Esophagus mucosa (tissue), 1 donor: ENCODE measurements around the gene DCAF17. TPM values are rescaled to one million over a fixed set of nuclear protein-coding genes. Genes with fewer than 3 reads are reported as not detected.
A peak's percentile ranks its signal among the peaks of the same experiment; 100 is the strongest.
"Not testable (repeated sequence)": the region's sequence is repeated elsewhere in the genome, so short reads cannot be mapped to it uniquely, and the experiment has no call there.

ENCODE experiments used
- ATAC-seq: fragments of 200-7000 bp; cut with Tn5 transposase; one replicate; pipeline ENCODE4 v1.9.1; 2020
- total RNA-seq: library from RNA; stranded (reverse); gene quantifications from one replicate; pipeline ENCODE4 v1.2.4, GENCODE V29; 2023
- donor health status: DM: yes; HTN: yes; CAD: no.

DCAF17 gene
- total RNA-seq, 1 donor from 2014 or later: 9.4 TPM

GRCh38 chr2:171515672-171516298, 81.8 kb downstream of the DCAF17 start:
- peak; percentile 39 for ATAC-seq

- ATAC-seq: no peak
These were observed 82.8 kb downstream of the DCAF17 start for GRCh38 chr2:171516793-171517192.

DNA sequence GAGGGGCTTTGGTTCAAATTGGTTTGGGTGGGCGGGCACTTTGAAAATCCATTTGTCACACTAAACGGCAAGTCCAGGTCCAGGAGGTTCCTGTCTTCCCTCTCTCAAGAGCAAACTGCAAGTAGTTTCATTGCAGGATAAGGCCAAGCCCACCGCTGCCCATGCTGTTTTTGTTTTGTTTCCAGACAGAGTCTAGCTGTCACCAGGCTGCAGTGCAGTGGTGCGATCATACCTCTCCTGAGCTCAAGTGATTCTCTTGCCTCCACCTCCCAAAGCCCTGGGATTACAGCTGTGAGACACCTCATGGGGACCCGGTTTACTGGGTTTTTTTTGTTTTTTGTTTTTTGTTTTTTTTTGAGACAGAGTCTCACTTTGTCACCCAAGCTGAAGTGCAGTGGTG, 86.4 kb downstream of the DCAF17 start:
- no peak for ATAC-seq

DNA sequence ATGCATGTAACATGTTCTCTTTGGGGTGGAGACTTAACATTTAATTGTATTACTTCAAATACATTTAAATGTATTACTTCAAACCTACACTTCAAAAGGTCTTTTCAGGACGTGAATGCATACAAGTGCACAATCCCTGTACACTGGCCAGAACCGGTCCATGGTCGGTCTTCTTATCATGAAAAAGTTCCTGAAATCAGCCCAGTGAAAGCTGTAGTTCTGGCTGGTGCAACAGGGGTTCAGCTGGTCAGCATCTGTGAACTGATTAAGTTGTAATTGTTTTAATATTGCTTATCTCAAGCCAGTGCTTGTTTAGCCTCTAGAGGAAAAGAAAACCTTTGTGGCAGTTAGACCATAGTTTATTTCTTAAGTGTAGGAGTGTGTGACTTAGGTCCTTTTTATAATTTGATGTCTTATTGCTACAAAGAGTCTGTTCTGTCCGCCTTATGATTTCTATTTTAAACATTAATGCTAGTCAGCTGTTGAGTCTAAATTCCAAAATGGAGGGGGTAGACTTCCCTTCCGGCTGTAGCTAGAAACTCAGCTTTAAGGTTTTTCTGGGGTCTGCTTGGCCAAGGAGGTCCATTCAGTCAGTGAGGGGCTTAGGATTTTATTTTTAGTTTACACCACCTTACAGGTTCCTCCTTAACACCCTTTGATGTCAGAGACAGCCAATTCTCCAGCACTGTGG, 87.5 kb downstream of the DCAF17 start:
- no peak for ATAC-seq

DNA sequence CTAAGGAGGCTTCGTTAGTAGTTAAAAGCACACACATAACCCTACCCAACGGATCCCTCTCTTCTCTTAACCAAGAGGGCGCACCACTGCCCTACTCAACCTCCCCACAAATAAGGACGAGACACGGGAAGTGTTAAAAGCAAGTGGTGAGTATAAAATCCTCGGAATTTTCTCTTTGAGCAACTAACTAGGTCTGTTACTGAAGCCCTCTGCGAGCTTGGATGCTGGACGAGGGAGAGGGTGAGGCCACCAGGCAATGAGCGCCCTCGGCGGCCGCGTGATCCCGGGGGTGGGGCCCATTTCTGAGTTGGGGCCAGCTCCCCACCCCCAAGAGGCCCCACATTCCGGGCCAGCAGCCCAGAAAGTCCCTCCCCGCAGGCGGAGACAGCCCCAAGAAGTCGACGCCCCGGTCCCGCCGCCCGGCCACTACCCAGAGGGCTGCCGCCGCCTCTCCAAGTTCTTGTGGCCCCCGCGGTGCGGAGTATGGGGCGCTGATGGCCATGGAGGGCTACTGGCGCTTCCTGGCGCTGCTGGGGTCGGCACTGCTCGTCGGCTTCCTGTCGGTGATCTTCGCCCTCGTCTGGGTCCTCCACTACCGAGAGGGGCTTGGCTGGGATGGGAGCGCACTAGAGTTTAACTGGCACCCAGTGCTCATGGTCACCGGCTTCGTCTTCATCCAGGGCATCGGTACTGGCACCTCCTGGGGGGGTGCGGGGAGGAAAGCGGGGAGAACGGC, 88.2 kb downstream of the DCAF17 start, which contains the start of gene CYBRD1:
CYBRD1 (plus strand) TSS at position 423 of the 736 bp plus-strand sequence; CDS start at position 495, 72 bp downstream.
- peak; percentile 53 for ATAC-seq

- peak; percentile 33 for ATAC-seq
These were observed 88.7 kb downstream of the DCAF17 start for GRCh38 chr2:171522788-171523087.

GRCh38 chr2:171523088-171524017, 89.3 kb downstream of the DCAF17 start:
- ATAC-seq: peak; percentile 56

GRCh38 chr2:171524018-171524401, 90.0 kb downstream of the DCAF17 start:
- peak; percentile 60 for ATAC-seq

DNA sequence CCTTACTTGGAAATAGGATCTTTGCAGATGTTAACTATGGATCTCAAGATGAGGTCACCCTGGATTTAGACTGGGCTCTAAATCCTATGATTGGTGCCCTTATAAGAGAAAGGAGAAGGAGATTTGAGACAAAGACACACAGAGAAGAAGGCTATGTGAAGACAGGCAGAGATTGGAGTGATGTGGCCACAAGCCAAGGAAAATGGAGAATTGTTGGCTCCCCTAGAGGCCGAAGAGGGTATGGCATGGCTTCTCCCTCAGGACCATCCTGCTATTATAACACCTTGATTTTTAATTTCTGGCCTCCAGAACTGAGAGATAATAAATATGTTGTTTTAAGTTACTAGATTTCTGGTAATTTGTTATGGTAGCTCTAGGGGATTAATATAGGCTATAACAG, 95.9 kb downstream of the DCAF17 start:
- no peak for ATAC-seq

- ATAC-seq: no peak
These were observed 96.4 kb downstream of the DCAF17 start for GRCh38 chr2:171530378-171530777.

DNA sequence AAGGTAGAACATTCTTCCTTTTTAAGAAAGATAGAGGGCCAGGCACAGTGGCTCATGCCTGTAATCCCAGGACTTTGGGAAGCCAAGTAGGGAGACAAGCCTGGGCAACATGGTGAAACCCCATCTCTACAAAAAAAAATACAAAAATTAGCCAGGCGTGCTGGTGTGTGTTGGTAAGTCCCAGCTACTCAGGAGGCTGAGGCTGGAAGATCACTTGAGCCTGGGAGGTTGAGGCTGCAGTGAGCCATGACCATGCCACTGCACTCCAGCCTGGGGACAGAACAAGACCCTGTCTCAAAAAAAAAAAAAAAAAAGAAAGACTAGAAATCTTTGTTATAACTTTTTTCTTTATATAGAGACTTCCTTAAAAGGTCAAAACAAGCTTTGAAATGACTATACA, 96.8 kb downstream of the DCAF17 start:
- ATAC-seq: not testable (repeated sequence)

DNA sequence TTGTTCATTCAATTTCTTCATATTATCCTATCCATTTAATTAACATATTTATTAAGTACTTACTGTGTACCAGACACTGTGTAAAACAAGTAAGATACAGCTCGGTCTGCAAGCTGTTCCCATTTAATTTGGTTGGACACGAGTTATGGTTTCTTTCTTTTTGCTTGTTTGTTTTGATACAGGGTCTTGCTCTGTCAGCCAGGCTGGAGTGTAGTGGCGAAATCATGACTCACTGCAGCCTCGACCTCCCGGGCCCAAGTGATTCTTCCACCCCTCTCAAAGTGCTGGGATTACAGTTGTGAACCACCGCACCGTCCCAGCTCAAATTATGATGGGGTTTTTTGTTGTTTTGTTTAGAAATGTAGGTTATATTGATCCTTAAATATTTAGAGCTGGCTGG, 97.3 kb downstream of the DCAF17 start:
- no peak for ATAC-seq

GRCh38 chr2:171531836-171532450, 97.9 kb downstream of the DCAF17 start:
- no peak for ATAC-seq

DNA sequence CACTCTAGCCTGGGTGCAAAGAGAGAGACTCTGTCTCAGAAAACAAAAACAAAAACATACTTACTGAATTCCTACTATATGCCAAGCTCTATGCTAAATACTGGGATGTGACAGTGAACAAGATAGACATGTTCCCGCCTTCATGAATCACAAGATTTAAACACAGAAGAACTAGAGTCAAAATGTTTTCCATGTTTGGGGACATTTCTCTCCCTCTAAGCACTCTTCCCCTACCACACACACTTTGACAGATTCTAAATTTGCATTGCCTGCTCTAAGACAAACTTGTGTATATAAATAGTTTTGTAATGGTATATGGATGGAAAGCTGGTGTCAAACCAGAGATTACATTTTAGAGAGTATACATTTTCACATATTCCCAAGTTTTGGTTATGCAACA, 99.3 kb downstream of the DCAF17 start:
- no peak for ATAC-seq

Other genes starting within 250 kb of the DCAF17 start
- 39.9 TPM for gene METTL8, start 236 bp upstream of the DCAF17 start, total RNA-seq
- gene CYBRD1, start 88.2 kb downstream of the DCAF17 start, total RNA-seq: 7.2 TPM